H9 (cell line): ENCODE measurements around the gene MRPL40. TPM values are rescaled to one million over a fixed set of nuclear protein-coding genes. Genes with fewer than 3 reads are reported as not detected.

Source experiments
- DNase-seq: peaks from one replicate; pipeline ENCODE4 v3.0.0-alpha.2; 2017
- H2AFZ ChIP-seq: one replicate; pipeline ENCODE4 v1.6.1; 2013; ENCODE audit warnings: mild to moderate bottlenecking, low read length, control low read depth, moderate library complexity
- H2AK5ac ChIP-seq: 2 replicates; pipeline ENCODE4 v1.6.1; 2013; ENCODE audit warnings: low read length, control low read depth, mixed read lengths; ENCODE audit not compliant: insufficient read length
- H2BK120ac ChIP-seq: one replicate; pipeline ENCODE4 v1.6.1; 2013; ENCODE audit warnings: low read depth, mild to moderate bottlenecking, low read length, control low read depth, inconsistent platforms; ENCODE audit not compliant: poor library complexity, severe bottlenecking
- H2BK12ac ChIP-seq: 2 replicates; pipeline ENCODE4 v1.6.1; 2013; ENCODE audit warnings: low read length, control low read depth, mixed read lengths, low read depth; ENCODE audit not compliant: insufficient read length
- H2BK15ac ChIP-seq: 2 replicates; pipeline ENCODE4 v1.6.1; 2013; ENCODE audit warnings: low read depth, low read length, control low read depth
- H2BK20ac ChIP-seq: one replicate; pipeline ENCODE4 v1.6.1; 2013; ENCODE audit warnings: low read depth, mild to moderate bottlenecking, low read length, control low read depth, inconsistent platforms; ENCODE audit not compliant: poor library complexity, severe bottlenecking
- H2BK5ac ChIP-seq: 2 replicates; pipeline ENCODE4 v1.6.1; 2013; ENCODE audit warnings: low read length, control low read depth, mixed read lengths; ENCODE audit not compliant: insufficient read length
- H3K14ac ChIP-seq: 2 replicates; pipeline ENCODE4 v1.6.1; 2013; ENCODE audit warnings: low read length, control low read depth; ENCODE audit not compliant: insufficient read depth
- H3K18ac ChIP-seq: 2 replicates; pipeline ENCODE4 v1.6.1; 2013; ENCODE audit warnings: low read depth, mild to moderate bottlenecking, mixed read lengths, low read length, control low read depth; ENCODE audit not compliant: insufficient read length
- H3K23ac ChIP-seq: 2 replicates; pipeline ENCODE4 v1.6.1; 2013; ENCODE audit warnings: low read length, control low read depth, mixed read lengths, low read depth; ENCODE audit not compliant: insufficient read length
- H3K23me2 ChIP-seq: 2 replicates; pipeline ENCODE4 v1.6.1; 2013; ENCODE audit warnings: low read depth, mild to moderate bottlenecking, mixed read lengths, low read length, control low read depth; ENCODE audit not compliant: insufficient read length, poor library complexity, severe bottlenecking
- H3K27ac ChIP-seq: 2 replicates; pipeline ENCODE4 v1.5.1; 2013; ENCODE audit warnings: low read length, control low read depth, mixed read lengths, low read depth; ENCODE audit not compliant: insufficient read length
- H3K27me3 ChIP-seq: 2 replicates; pipeline ENCODE4 v1.6.1; 2013; ENCODE audit warnings: low read length, control low read depth, inconsistent platforms; ENCODE audit not compliant: insufficient read depth
- H3K4ac ChIP-seq: 2 replicates; pipeline ENCODE4 v1.6.1; 2013; ENCODE audit warnings: low read depth, mild to moderate bottlenecking, control low read depth, inconsistent platforms, low read length, moderate library complexity
- H3K4me1 ChIP-seq: 2 replicates; pipeline ENCODE4 v1.6.1; 2013; ENCODE audit warnings: low read length, control low read depth, inconsistent platforms; ENCODE audit not compliant: insufficient read depth
- H3K4me2 ChIP-seq: 2 replicates; pipeline ENCODE4 v1.6.1; 2013; ENCODE audit warnings: low read length, control low read depth, mixed read lengths; ENCODE audit not compliant: insufficient read length, insufficient read depth
- H3K56ac ChIP-seq: 2 replicates; pipeline ENCODE4 v1.6.1; 2013; ENCODE audit warnings: low read depth, mild to moderate bottlenecking, mixed read lengths, low read length, control low read depth; ENCODE audit not compliant: insufficient read length
- H3K79me1 ChIP-seq: 2 replicates; pipeline ENCODE4 v1.6.1; 2013; ENCODE audit warnings: low read depth, mild to moderate bottlenecking, moderate library complexity, low read length, control low read depth, inconsistent platforms; ENCODE audit not compliant: insufficient read depth, poor library complexity, severe bottlenecking
- H3K79me2 ChIP-seq: 2 replicates; pipeline ENCODE4 v1.6.1; 2013; ENCODE audit warnings: low read length, control low read depth, inconsistent platforms; ENCODE audit not compliant: insufficient read depth
- H3K9ac ChIP-seq: 2 replicates; pipeline ENCODE4 v1.6.1; 2013; ENCODE audit warnings: low read length, control low read depth, mixed read lengths; ENCODE audit not compliant: insufficient read length; ENCODE audit errors: extremely low read depth
- H3K9me3 ChIP-seq: one replicate; pipeline ENCODE4 v1.6.1; 2013; ENCODE audit warnings: low read depth, low read length, inconsistent platforms; ENCODE audit not compliant: control insufficient read depth
- H3T11ph ChIP-seq: one replicate; pipeline ENCODE4 v1.6.1; 2013; ENCODE audit warnings: mild to moderate bottlenecking, low read length, control low read depth, inconsistent platforms
- H4K20me1 ChIP-seq: one replicate; pipeline ENCODE4 v1.6.1; 2013; ENCODE audit not compliant: control insufficient read depth, insufficient read length, insufficient read depth
- H4K5ac ChIP-seq: 2 replicates; pipeline ENCODE4 v1.6.1; 2013; ENCODE audit warnings: low read depth, mild to moderate bottlenecking, mixed read lengths, low read length, control low read depth; ENCODE audit not compliant: insufficient read length
- H4K8ac ChIP-seq: replicated peaks from 2 replicates; pipeline ENCODE4 v1.6.1; 2013; ENCODE audit warnings: low read length, control low read depth, mixed read lengths, low read depth; ENCODE audit not compliant: insufficient read length
- H4K91ac ChIP-seq: 2 replicates; pipeline ENCODE4 v1.6.1; 2013; ENCODE audit warnings: low read depth, mild to moderate bottlenecking, moderate library complexity, mixed read lengths, low read length, control low read depth; ENCODE audit not compliant: insufficient read length
- H3K27ac Mint-ChIP-seq, 3 experiments: 2 replicates in 2 of 3; 3 replicates in 1 of 3; pipeline ENCODE4 v1.8.0; 2020 to 2021; ENCODE audit warnings: mixed read lengths in 3 of 3, mild to moderate bottlenecking in 1 of 3, moderate library complexity in 1 of 3
- H3K27me3 Mint-ChIP-seq: 2 replicates; pipeline ENCODE4 v1.8.0; 2021; ENCODE audit warnings: low read depth, mild to moderate bottlenecking, moderate library complexity, mixed read lengths
- H3K36me3 Mint-ChIP-seq, 3 experiments: 2 replicates in 2 of 3; 3 replicates in 1 of 3; pipeline ENCODE4 v1.8.0; 2020 to 2021; ENCODE audit warnings: low read depth in 3 of 3, mixed read lengths in 3 of 3; ENCODE audit not compliant: insufficient read depth in 1 of 3
- H3K4me1 Mint-ChIP-seq, 2 experiments: 2 replicates each; pipeline ENCODE4 v1.8.0; 2020; ENCODE audit warnings: mixed read lengths in 2 of 2
- H3K4me3 Mint-ChIP-seq, 2 experiments: 2 replicates in 1 of 2; 3 replicates in 1 of 2; pipeline ENCODE4 v1.8.0; 2020 to 2021; ENCODE audit warnings: mild to moderate bottlenecking in 2 of 2, mixed read lengths in 2 of 2, moderate library complexity in 1 of 2
- H3K9me3 Mint-ChIP-seq, 2 experiments: 2 replicates in 1 of 2; 3 replicates in 1 of 2; pipeline ENCODE4 v1.8.0; 2020; ENCODE audit warnings: mild to moderate bottlenecking in 2 of 2, mixed read lengths in 2 of 2, moderate library complexity in 1 of 2
- CTCF ChIP-seq: fragments of 200-600 bp; sonication (generic); conservative IDR thresholded peaks from 3 replicates; pipeline ENCODE4 v1.8.0; 2021; ENCODE audit warnings: antibody characterized with exemption, mild to moderate bottlenecking
- WGBS: extraction: QIAGEN DNeasy Blood & Tissue Kit; methylation state at CpG from one replicate; pipeline ENCODE4 v1.1.7; 2013; ENCODE audit warnings: missing lambda C conversion rate, low lambda C conversion rate, mixed read lengths; ENCODE audit not compliant: insufficient read length; ENCODE audit errors: extremely low coverage; 5-methylcytosine and 5-hydroxymethylcytosine counted together
- total RNA-seq: library from RNA; stranded (reverse); gene quantifications from 2 replicates; pipeline ENCODE4 v1.2.1, GENCODE V29; 2021

Gene MRPL40
- total RNA-seq, 1 experiment from 2014 or later, result 15.2 TPM

GRCh38 chr22:19479355-19480172, 47.2 kb downstream of the MRPL40 start, which contains the start of gene CDC45:
Gene CDC45 (plus strand): TSS chr22:19479920. CDS start chr22:19479969, 49 bp downstream.
- Histone ChIP-seq H3K4me1 (peaks cover 3% of the 10 kb centered on the region), H2BK120ac (peak within 1 kb of the TSS; percentile 95), H2BK12ac (peak within 1 kb of the TSS; percentile 95), H3K56ac (peak within 1 kb of the TSS; percentile 97), H4K8ac (no peak within 1 kb of the TSS), H3K23me2 (peaks cover 13% of the 10 kb centered on the region), H2BK20ac (no peak within 1 kb of the TSS), H3K27me3 (no peaks in the 10 kb centered on the region), H3T11ph (peak within 1 kb of the TSS; percentile 98), H3K4me2 (peak within 1 kb of the TSS; percentile 75), H4K91ac (peak within 1 kb of the TSS; percentile 48), H4K20me1 (no peaks in the 10 kb centered on the region), H2AFZ (peak within 1 kb of the TSS; percentile 93), H3K79me2 (peaks cover 20% of the 10 kb centered on the region; the same call in 1 of the 2 replicates), H3K14ac (peak within 1 kb of the TSS; percentile 98), H3K23ac (no peak within 1 kb of the TSS), H3K4ac (no peak within 1 kb of the TSS; the same call in 1 of the 2 replicates), H3K18ac (peak within 1 kb of the TSS; percentile 99), H3K9me3 (no peaks in the 10 kb centered on the region), H3K79me1 (no peaks in the 10 kb centered on the region), H2BK5ac (peak within 1 kb of the TSS; percentile 98), H2AK5ac (no peak within 1 kb of the TSS), H4K5ac (peak within 1 kb of the TSS; percentile 97), H2BK15ac (no peak within 1 kb of the TSS), H3K27ac (peak within 1 kb of the TSS; percentile 93), H3K9ac (peak within 1 kb of the TSS; percentile 96)
- peak; percentile 98 for DNase-seq
- no peaks in the 10 kb centered on the region for H3K9me3 Mint-ChIP-seq
- peaks cover 20% of the 10 kb centered on the region in 2 experiments for H3K4me1 Mint-ChIP-seq
- H3K4me3 Mint-ChIP-seq, result peak within 1 kb of the TSS; percentile 98
- H3K27ac Mint-ChIP-seq, result peak within 1 kb of the TSS; percentile 99 to 100 (median 100)
- no peak for TF ChIP-seq CTCF
- peaks cover 15 to 35% (median 24%) of the 10 kb centered on the region in 3 experiments for H3K36me3 Mint-ChIP-seq
- no CpG with 5 or more reads among the region's 50 CpGs for WGBS
- no peaks in the 10 kb centered on the region; the same call in 1 of the 2 replicates for H3K27me3 Mint-ChIP-seq
